Erythroblast (primary cell): ENCODE results near the gene ST6GALNAC4.

Experiments used
- GATA1 ChIP-seq: IDR thresholded peaks from 2 replicates; pipeline ENCODE4 v1.6.1; 2011; ENCODE audit warnings: low read depth, mild to moderate bottlenecking, control low read depth, low read length, moderate library complexity
- POLR2A ChIP-seq: IDR thresholded peaks from 2 replicates; pipeline ENCODE4 v1.6.1; 2011; ENCODE audit warnings: mild to moderate bottlenecking, low read length

GRCh38 chr9:127959841-127960409 lies 43.1 kb upstream of the ST6GALNAC4 start:
- no peak for TF ChIP-seq POLR2A
- TF ChIP-seq GATA1 = no peak
